Upper lobe of left lung (tissue), 6 donors: Measurements from ENCODE around the gene KDM2A. TPM values are rescaled to one million over a fixed set of nuclear protein-coding genes. Genes with fewer than 3 reads are reported as not detected.
A peak's percentile ranks its signal among the peaks of the same experiment; 100 is the strongest.
"Not testable (repeated sequence)": the region's sequence is repeated elsewhere in the genome, so short reads cannot be mapped to it uniquely, and the experiment has no call there.

Experiments
- ATAC-seq, 2 donors: fragments of 200-7000 bp; cut with Tn5 transposase; one replicate each; pipeline ENCODE4 v1.9.1; 2022; ENCODE audit warnings: mild to moderate bottlenecking in 2 of 2, moderate library complexity in 2 of 2; ENCODE audit not compliant: low FRiP score in 2 of 2
- DNase-seq, 2 donors: peaks; one replicate each; pipeline ENCODE4 v3.0.0-alpha.2; 2019 to 2020
- H3K27ac ChIP-seq, 4 donors: fragments of 200-600 bp; sonication (generic); one replicate each; pipeline ENCODE4 v1.5.1; 2016 to 2019
- H3K27me3 ChIP-seq, 4 donors: fragments of 200-600 bp; sonication (generic); one replicate each; pipeline ENCODE4 v1.5.1; 2017 to 2019
- H3K36me3 ChIP-seq, 4 donors: fragments of 200-600 bp; sonication (generic); one replicate each; pipeline ENCODE4 v1.5.1; 2016 to 2019
- H3K4me1 ChIP-seq, 4 donors: fragments of 200-600 bp; sonication (generic); one replicate each; pipeline ENCODE4 v1.5.1; 2018 to 2019
- H3K4me3 ChIP-seq, 4 donors: fragments of 200-600 bp; sonication (generic); one replicate each; pipeline ENCODE4 v1.5.1; 2017 to 2019; ENCODE audit warnings: mild to moderate bottlenecking in 2 of 4, moderate library complexity in 1 of 4
- H3K9me3 ChIP-seq, 4 donors: fragments of 200-600 bp; sonication (generic); one replicate each; pipeline ENCODE4 v1.5.1; 2018 to 2019
- CTCF ChIP-seq, 6 experiments: fragments of 450-650 bp in 4 of 6; fragments of 200-600 bp in 2 of 6; sonication (generic) in 2 of 6; IDR thresholded peaks; one replicate each; pipeline ENCODE4 v1.5.1; 2016 to 2019; ENCODE audit warnings: antibody characterized with exemption in 6 of 6
- EP300 ChIP-seq, 4 donors: sonication (generic); formaldehyde crosslinking; IDR thresholded peaks; one replicate each; pipeline ENCODE4 v1.5.1; 2017; ENCODE audit warnings: antibody characterized with exemption in 4 of 4, control low read depth in 2 of 4
- POLR2A ChIP-seq, 4 donors: fragments of 450-650 bp; IDR thresholded peaks; one replicate each; pipeline ENCODE4 v1.5.1; 2016 to 2017; ENCODE audit warnings: antibody characterized with exemption in 4 of 4, mild to moderate bottlenecking in 2 of 4
- POLR2AphosphoS5 ChIP-seq, 2 donors: sonication (generic); formaldehyde crosslinking; IDR thresholded peaks; one replicate each; pipeline ENCODE4 v1.5.1; 2017; ENCODE audit warnings: antibody characterized with exemption in 2 of 2
- WGBS, 2 donors: methylation state at CpG; one replicate each; pipeline ENCODE4 v1.1.5; 2017 to 2018; 5-methylcytosine and 5-hydroxymethylcytosine counted together
- total RNA-seq, 6 donors: library from RNA; depleted of rRNA in 4 of 6; stranded (reverse); fragments of >200 nt in 4 of 6; gene quantifications; one replicate each; pipeline versions ENCODE4 v1.1.0 to v1.2.1, GENCODE V29; 2016 to 2021
- donor health status: DM: no; HTN: no; CAD: no; lungs with moderate emphysema.
- donor health status: DM: no; HTN: yes; CAD: no; lungs with severe emphysema.

The KDM2A gene
- total RNA-seq, 6 donors from 2014 or later: 63.1 to 229 (median 74.0) TPM

- ATAC-seq (no peak), DNase-seq (no peak)
- no peaks in the 10 kb centered on the region for H3K27me3 ChIP-seq
- H3K4me1 ChIP-seq: peaks cover 7 to 17% (median 13%) of the 10 kb centered on the region in 4 donors
- H3K27ac ChIP-seq: peak overlapping the region in 1 of 4 donors; percentile 49
- H3K9me3 ChIP-seq: no peaks in the 10 kb centered on the region
- H3K36me3 ChIP-seq: no peaks in the 10 kb centered on the region
- no peak overlapping the region for H3K4me3 ChIP-seq
- TF ChIP-seq EP300 (IDR thresholded peaks at IDR 0.05): no peak
- no peak for TF ChIP-seq POLR2A (IDR thresholded peaks at IDR 0.05)
- TF ChIP-seq CTCF (IDR thresholded peaks at IDR 0.05): no peak
- no peak for TF ChIP-seq POLR2AphosphoS5 (IDR thresholded peaks at IDR 0.05)
- 58 to 73% methylated on average over 3 of the region's 3 CpGs for WGBS, 2 donors
Measured at GRCh38 chr11:67163006-67163405, 43.9 kb downstream of the KDM2A start.

- ATAC-seq (no peak), DNase-seq (no peak)
- Histone ChIP-seq H3K4me1 (peaks cover 10 to 21% (median 17%) of the 10 kb centered on the region in 4 donors), H3K27ac (no peak overlapping the region), H3K9me3 (no peaks in the 10 kb centered on the region), H3K4me3 (no peak overlapping the region), H3K27me3 (no peaks in the 10 kb centered on the region), H3K36me3 (no peaks in the 10 kb centered on the region)
- WGBS, 2 donors: 71 to 72% methylated on average over 1 of the region's 1 CpG
- TF ChIP-seq CTCF (IDR thresholded peaks at IDR 0.05) (no peak), POLR2A (IDR thresholded peaks at IDR 0.05) (no peak), EP300 (IDR thresholded peaks at IDR 0.05) (no peak), POLR2AphosphoS5 (IDR thresholded peaks at IDR 0.05) (no peak)
Measured at GRCh38 chr11:67165623-67166022, 46.6 kb downstream of the KDM2A start.

GRCh38 chr11:67167091-67167490 is 48.0 kb downstream of the KDM2A start:
- H3K4me1 ChIP-seq: peaks cover 6 to 22% (median 19%) of the 10 kb centered on the region in 4 donors
- H3K4me3 ChIP-seq: no peak overlapping the region
- no peaks in the 10 kb centered on the region for H3K27me3 ChIP-seq
- ATAC-seq (no peak), DNase-seq (no peak)
- TF ChIP-seq EP300 (IDR thresholded peaks at IDR 0.05) (no peak), POLR2AphosphoS5 (IDR thresholded peaks at IDR 0.05) (no peak), CTCF (IDR thresholded peaks at IDR 0.05) (no peak), POLR2A (IDR thresholded peaks at IDR 0.05) (no peak)
- H3K9me3 ChIP-seq: no peaks in the 10 kb centered on the region
- no peak overlapping the region for H3K27ac ChIP-seq
- peaks cover 0 to 5% (median 0%) of the 10 kb centered on the region in 4 donors for H3K36me3 ChIP-seq
- 86 to 88% methylated on average over 2 of the region's 2 CpGs for WGBS, 2 donors

GRCh38 chr11:67167719-67168118 is 48.7 kb downstream of the KDM2A start:
- TF ChIP-seq EP300 (IDR thresholded peaks at IDR 0.05) (no peak), POLR2AphosphoS5 (IDR thresholded peaks at IDR 0.05) (no peak), CTCF (IDR thresholded peaks at IDR 0.05) (no peak), POLR2A (IDR thresholded peaks at IDR 0.05) (no peak)
- DNase-seq (no peak), ATAC-seq (no peak)
- Histone ChIP-seq H3K4me1 (peaks cover 6 to 19% (median 16%) of the 10 kb centered on the region in 4 donors), H3K27ac (no peak overlapping the region), H3K4me3 (no peak overlapping the region), H3K9me3 (no peaks in the 10 kb centered on the region), H3K36me3 (peaks cover 0 to 5% (median 0%) of the 10 kb centered on the region in 4 donors), H3K27me3 (no peaks in the 10 kb centered on the region)
- 82 to 91% methylated on average over 1 of the region's 1 CpG for WGBS, 2 donors

GRCh38 chr11:67168911-67169310 is 49.8 kb downstream of the KDM2A start:
- DNase-seq: not testable (repeated sequence)

More at GRCh38 chr11:67168911-67169310, 49.8 kb downstream of the KDM2A start:
- H3K36me3 ChIP-seq, H3K27me3 ChIP-seq, ATAC-seq, H3K9me3 ChIP-seq, H3K27ac ChIP-seq, H3K4me3 ChIP-seq: not testable (repeated sequence)
- 91% methylated on average over 9 of the region's 9 CpGs for WGBS, 2 donors
- H3K4me1 ChIP-seq: peaks cover 6 to 19% (median 15%) of the 10 kb centered on the region in 4 donors
